Neural cell (in vitro differentiated cells): ENCODE measurements around the gene GOLGA8N. TPM values are rescaled to one million over a fixed set of nuclear protein-coding genes. Genes with fewer than 3 reads are reported as not detected.

Experiments used
- H2AFZ ChIP-seq: fragments of 200-600, 300-800 bp; sonication (generic), shearing (Covaris generic); 2 replicates; pipeline ENCODE4 v1.6.0; 2014; ENCODE audit warnings: low read depth, mild to moderate bottlenecking, antibody characterized with exemption, low read length, moderate library complexity
- H3F3A ChIP-seq: fragments of 200-600 bp; shearing (Covaris generic); 2 replicates; pipeline ENCODE4 v1.6.1; 2016; ENCODE audit warnings: mild to moderate bottlenecking, moderate library complexity, mixed read lengths, antibody characterized with exemption, low read length; ENCODE audit not compliant: insufficient read depth, poor library complexity, severe bottlenecking
- H3K27ac ChIP-seq: fragments of 200-600, 300-800 bp; sonication (generic), shearing (Covaris generic); 2 replicates; pipeline ENCODE4 v1.5.1; 2014; ENCODE audit warnings: mild to moderate bottlenecking, low read length, moderate library complexity
- H3K27me3 ChIP-seq: fragments of 300-800, 200-600 bp; sonication (generic), shearing (Covaris generic); 2 replicates; pipeline ENCODE4 v1.6.0; 2014; ENCODE audit warnings: mild to moderate bottlenecking, low read depth, low read length, moderate library complexity; ENCODE audit not compliant: insufficient read depth
- H3K36me3 ChIP-seq: fragments of 300-800, 200-600 bp; sonication (generic), shearing (Covaris generic); 2 replicates; pipeline ENCODE4 v1.5.1; 2014; ENCODE audit warnings: mild to moderate bottlenecking, antibody characterized with exemption, low read length, moderate library complexity; ENCODE audit not compliant: insufficient read depth
- H3K4me2 ChIP-seq: fragments of 300-800, 200-600 bp; sonication (generic), shearing (Covaris generic); 2 replicates; pipeline ENCODE4 v1.6.0; 2014; ENCODE audit warnings: mild to moderate bottlenecking, low read length
- H3K4me3 ChIP-seq: fragments of 300-800, 200-600 bp; sonication (generic), shearing (Covaris generic); 2 replicates; pipeline ENCODE4 v1.5.1; 2014; ENCODE audit warnings: mild to moderate bottlenecking, low read length, moderate library complexity
- H3K79me2 ChIP-seq: fragments of 200-600 bp; shearing (Covaris generic); replicated peaks from 2 replicates; pipeline ENCODE4 v1.6.0; 2014; ENCODE audit warnings: mild to moderate bottlenecking, low read length, moderate library complexity; ENCODE audit not compliant: insufficient read depth
- H3K9ac ChIP-seq: fragments of 300-800, 200-600 bp; sonication (generic), shearing (Covaris generic); 2 replicates; pipeline ENCODE4 v1.6.1; 2016; ENCODE audit warnings: mild to moderate bottlenecking, low read length, mixed read lengths
- H3K9me2 ChIP-seq: fragments of 200-600 bp; shearing (Covaris generic); 2 replicates; pipeline ENCODE4 v1.6.1; 2016; ENCODE audit warnings: mild to moderate bottlenecking, low read length, mixed read lengths; ENCODE audit not compliant: insufficient read depth
- H3K9me3 ChIP-seq: fragments of 200-600, 300-800 bp; sonication (generic), shearing (Covaris generic); 2 replicates; pipeline ENCODE4 v1.6.1; 2016; ENCODE audit warnings: mild to moderate bottlenecking, mixed run types, low read length, moderate library complexity, mixed read lengths
- H4K20me1 ChIP-seq: fragments of 200-600 bp; shearing (Covaris generic); 2 replicates; pipeline ENCODE4 v1.6.1; 2016; ENCODE audit warnings: mild to moderate bottlenecking, mixed run types; ENCODE audit not compliant: insufficient read depth
- EP300 ChIP-seq: fragments of 450-650 bp; conservative IDR thresholded peaks from 2 replicates; pipeline ENCODE4 v1.6.1; 2014; ENCODE audit warnings: antibody characterized with exemption, mild to moderate bottlenecking, moderate library complexity; ENCODE audit not compliant: poor library complexity, severe bottlenecking
- EZH2 ChIP-seq: fragments of 200-600, 300-800 bp; shearing (Covaris generic), sonication (generic); IDR thresholded peaks from 2 replicates; pipeline ENCODE4 v1.6.1; 2014; ENCODE audit warnings: antibody characterized with exemption, low read length, borderline replicate concordance, mild to moderate bottlenecking; ENCODE audit not compliant: insufficient read depth, poor library complexity, severe bottlenecking
- MXI1 ChIP-seq: fragments of 450-650 bp; conservative IDR thresholded peaks from 2 replicates; pipeline ENCODE4 v1.6.1; 2014; ENCODE audit warnings: antibody characterized with exemption, mild to moderate bottlenecking; ENCODE audit not compliant: poor library complexity, severe bottlenecking
- POLR2AphosphoS5 ChIP-seq: IDR thresholded peaks from 2 replicates; pipeline ENCODE4 v1.6.1; 2012
- RAD21 ChIP-seq: fragments of 450-650 bp; conservative IDR thresholded peaks from 2 replicates; pipeline ENCODE4 v1.6.1; 2014; ENCODE audit warnings: antibody characterized with exemption, mild to moderate bottlenecking, moderate library complexity
- SMC3 ChIP-seq: fragments of 450-650 bp; conservative IDR thresholded peaks from 2 replicates; pipeline ENCODE4 v1.6.1; 2014; ENCODE audit warnings: antibody characterized with exemption, mild to moderate bottlenecking, moderate library complexity; ENCODE audit not compliant: poor library complexity
- TAF1 ChIP-seq: IDR thresholded peaks from 2 replicates; pipeline ENCODE4 v1.6.1; 2012; ENCODE audit warnings: low read depth
- polyA plus RNA-seq: library from polyadenylated mRNA; depleted of rRNA; stranded (reverse); fragments of >200 nt; gene quantifications from 2 replicates; pipeline ENCODE4 v1.2.3, GENCODE V29; 2014
- TF ChIP-seq, protein P1 (sequence below): fragments of 450-650 bp; IDR thresholded peaks from 2 replicates; pipeline ENCODE4 v1.5.1; 2014; ENCODE audit warnings: antibody characterized with exemption, mild to moderate bottlenecking, moderate library complexity; ENCODE audit not compliant: poor library complexity, severe bottlenecking
- TF ChIP-seq, protein P2 (sequence below): IDR thresholded peaks from 2 replicates; pipeline ENCODE4 v1.6.1; 2012; ENCODE audit warnings: borderline replicate concordance

The GOLGA8N gene
- polyA plus RNA-seq, 1 donor from 2014 or later: 0.61 TPM

DNA sequence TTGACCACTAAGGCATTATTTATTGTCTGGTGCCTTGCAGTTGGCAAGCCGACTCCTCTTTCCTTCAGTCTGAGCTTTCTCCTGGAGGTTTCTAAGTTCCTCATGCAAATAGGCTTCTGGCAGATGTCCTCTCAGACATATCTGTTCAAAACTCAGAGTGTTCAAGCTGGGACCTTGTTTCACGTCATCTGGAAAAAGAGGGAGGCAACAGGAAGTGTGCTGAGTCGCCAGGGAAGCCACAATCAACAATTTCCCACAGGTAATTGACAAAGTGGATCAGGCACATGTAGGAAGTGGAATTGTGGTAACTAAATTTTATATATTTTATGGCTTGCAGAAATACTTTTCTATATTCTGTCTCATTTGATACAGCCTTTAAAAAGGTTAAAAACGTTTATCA lies 62.8 kb downstream of the GOLGA8N start:
- H3K27me3 ChIP-seq: no peaks in the 10 kb centered on the region
- no peak overlapping the region for H3K27ac ChIP-seq
- H3F3A ChIP-seq: no peaks in the 10 kb centered on the region
- no peak overlapping the region for H3K4me3 ChIP-seq
- H3K9me2 ChIP-seq: no peaks in the 10 kb centered on the region
- H3K9me3 ChIP-seq: no peaks in the 10 kb centered on the region
- no peak overlapping the region for H3K9ac ChIP-seq
- no peaks in the 10 kb centered on the region for H3K36me3 ChIP-seq
- no peaks in the 10 kb centered on the region for H3K79me2 ChIP-seq
- H4K20me1 ChIP-seq: no peaks in the 10 kb centered on the region
- H3K4me2 ChIP-seq: no peak overlapping the region
- no peak for TF ChIP-seq EP300
- TF ChIP-seq SMC3: no peak
- no peak for TF ChIP-seq RAD21
- no peak for TF ChIP-seq MXI1
- no peak for TF ChIP-seq TAF1
- no peak for TF ChIP-seq POLR2AphosphoS5
- TF ChIP-seq EZH2: no peak
- TF ChIP-seq, protein P1, sequence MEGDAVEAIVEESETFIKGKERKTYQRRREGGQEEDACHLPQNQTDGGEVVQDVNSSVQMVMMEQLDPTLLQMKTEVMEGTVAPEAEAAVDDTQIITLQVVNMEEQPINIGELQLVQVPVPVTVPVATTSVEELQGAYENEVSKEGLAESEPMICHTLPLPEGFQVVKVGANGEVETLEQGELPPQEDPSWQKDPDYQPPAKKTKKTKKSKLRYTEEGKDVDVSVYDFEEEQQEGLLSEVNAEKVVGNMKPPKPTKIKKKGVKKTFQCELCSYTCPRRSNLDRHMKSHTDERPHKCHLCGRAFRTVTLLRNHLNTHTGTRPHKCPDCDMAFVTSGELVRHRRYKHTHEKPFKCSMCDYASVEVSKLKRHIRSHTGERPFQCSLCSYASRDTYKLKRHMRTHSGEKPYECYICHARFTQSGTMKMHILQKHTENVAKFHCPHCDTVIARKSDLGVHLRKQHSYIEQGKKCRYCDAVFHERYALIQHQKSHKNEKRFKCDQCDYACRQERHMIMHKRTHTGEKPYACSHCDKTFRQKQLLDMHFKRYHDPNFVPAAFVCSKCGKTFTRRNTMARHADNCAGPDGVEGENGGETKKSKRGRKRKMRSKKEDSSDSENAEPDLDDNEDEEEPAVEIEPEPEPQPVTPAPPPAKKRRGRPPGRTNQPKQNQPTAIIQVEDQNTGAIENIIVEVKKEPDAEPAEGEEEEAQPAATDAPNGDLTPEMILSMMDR: no peak
- TF ChIP-seq, protein P2, sequence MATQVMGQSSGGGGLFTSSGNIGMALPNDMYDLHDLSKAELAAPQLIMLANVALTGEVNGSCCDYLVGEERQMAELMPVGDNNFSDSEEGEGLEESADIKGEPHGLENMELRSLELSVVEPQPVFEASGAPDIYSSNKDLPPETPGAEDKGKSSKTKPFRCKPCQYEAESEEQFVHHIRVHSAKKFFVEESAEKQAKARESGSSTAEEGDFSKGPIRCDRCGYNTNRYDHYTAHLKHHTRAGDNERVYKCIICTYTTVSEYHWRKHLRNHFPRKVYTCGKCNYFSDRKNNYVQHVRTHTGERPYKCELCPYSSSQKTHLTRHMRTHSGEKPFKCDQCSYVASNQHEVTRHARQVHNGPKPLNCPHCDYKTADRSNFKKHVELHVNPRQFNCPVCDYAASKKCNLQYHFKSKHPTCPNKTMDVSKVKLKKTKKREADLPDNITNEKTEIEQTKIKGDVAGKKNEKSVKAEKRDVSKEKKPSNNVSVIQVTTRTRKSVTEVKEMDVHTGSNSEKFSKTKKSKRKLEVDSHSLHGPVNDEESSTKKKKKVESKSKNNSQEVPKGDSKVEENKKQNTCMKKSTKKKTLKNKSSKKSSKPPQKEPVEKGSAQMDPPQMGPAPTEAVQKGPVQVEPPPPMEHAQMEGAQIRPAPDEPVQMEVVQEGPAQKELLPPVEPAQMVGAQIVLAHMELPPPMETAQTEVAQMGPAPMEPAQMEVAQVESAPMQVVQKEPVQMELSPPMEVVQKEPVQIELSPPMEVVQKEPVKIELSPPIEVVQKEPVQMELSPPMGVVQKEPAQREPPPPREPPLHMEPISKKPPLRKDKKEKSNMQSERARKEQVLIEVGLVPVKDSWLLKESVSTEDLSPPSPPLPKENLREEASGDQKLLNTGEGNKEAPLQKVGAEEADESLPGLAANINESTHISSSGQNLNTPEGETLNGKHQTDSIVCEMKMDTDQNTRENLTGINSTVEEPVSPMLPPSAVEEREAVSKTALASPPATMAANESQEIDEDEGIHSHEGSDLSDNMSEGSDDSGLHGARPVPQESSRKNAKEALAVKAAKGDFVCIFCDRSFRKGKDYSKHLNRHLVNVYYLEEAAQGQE: no peak
- no peak overlapping the region for H2AFZ ChIP-seq

DNA sequence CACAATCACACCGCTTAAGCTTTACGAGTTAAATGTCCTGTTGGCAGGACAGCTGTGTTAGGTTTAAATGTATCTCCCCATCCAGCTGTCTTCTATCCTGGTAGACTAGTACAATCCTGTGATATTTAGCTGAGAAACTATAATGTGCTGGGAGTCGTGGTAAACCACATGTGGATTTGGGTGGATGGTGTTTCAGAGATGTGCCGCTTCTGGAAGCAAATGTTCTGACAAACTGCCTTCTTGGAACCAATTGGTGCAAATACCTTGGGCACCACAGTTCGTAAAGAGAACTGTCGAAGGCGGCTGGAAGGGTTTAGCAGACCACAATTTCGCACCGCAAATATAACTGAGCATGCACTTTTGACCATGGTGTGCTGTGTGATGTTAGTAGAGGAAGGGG lies 63.2 kb downstream of the GOLGA8N start:
- Histone ChIP-seq H3F3A (no peaks in the 10 kb centered on the region), H3K4me3 (no peak overlapping the region), H2AFZ (no peak overlapping the region), H3K4me2 (no peak overlapping the region), H3K27ac (no peak overlapping the region), H3K36me3 (no peaks in the 10 kb centered on the region), H3K79me2 (no peaks in the 10 kb centered on the region), H3K9me2 (no peaks in the 10 kb centered on the region), H4K20me1 (no peaks in the 10 kb centered on the region), H3K27me3 (no peaks in the 10 kb centered on the region), H3K9ac (no peak overlapping the region), H3K9me3 (no peaks in the 10 kb centered on the region)
- TF ChIP-seq SMC3 (no peak), RAD21 (no peak), EP300 (no peak), EZH2 (no peak), TAF1 (no peak), MXI1 (no peak), POLR2AphosphoS5 (no peak)
- TF ChIP-seq, protein P2: no peak
- TF ChIP-seq, protein P1: no peak
